ENCODE measurements around the gene TBCB. TPM values are rescaled to one million over a fixed set of nuclear protein-coding genes. Genes with fewer than 3 reads are reported as not detected.

TBCB gene
- polyA plus RNA-seq, 3 donors from 2014 or later = 341 to 445 (median 385) TPM

DNA sequence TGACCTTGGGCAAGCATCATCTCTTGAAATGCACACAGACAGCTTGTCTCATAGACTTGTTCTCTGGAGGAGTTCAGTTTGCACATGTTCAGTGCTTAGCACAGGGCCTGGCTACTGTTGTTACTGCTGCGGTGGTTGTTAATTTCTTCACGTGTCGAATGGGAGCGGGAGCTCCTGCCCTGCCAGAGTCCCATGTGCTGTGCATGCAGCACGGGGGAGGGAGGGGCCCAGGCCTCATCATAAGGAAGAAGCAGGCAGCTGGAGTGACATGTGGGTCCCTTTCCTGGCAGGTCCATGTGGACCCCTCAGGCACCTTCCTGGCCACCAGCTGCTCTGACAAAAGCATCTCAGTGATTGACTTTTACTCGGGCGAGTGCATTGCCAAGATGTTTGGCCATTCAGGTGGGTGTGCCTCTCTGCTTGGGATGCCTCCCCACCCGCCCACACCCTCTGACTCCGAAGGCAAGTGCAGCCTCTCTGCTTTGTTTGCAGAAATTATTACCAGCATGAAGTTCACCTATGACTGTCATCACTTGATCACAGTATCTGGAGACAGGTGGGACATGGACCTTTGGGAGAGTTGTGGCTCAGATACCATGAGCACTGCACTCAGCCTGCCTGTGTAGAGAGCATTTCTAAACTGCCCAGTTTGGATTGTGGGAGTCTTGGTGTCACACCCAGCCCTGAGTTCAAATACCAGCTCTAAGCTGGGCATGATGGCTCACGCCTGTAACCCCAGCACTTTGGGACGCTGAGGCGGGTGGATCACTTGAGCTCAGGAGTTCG lies 24.2 kb upstream of the TBCB start:
- H3K9me3 Mint-ChIP-seq = no peaks in the 10 kb centered on the region
- H3K4me3 Mint-ChIP-seq = no peak overlapping the region
- H3K27me3 Mint-ChIP-seq (ENCODE audit: low read depth in 3 of 3) = peaks cover 0 to 2% (median 0%) of the 10 kb centered on the region in 3 donors
- H3K4me1 Mint-ChIP-seq = no peaks in the 10 kb centered on the region
- peaks cover 0 to 6% (median 3%) of the 10 kb centered on the region in 3 donors for H3K36me3 Mint-ChIP-seq
- DNase-seq = no peak
- peak overlapping the region in 1 of 6 donors; percentile 40 for H3K27ac Mint-ChIP-seq

DNA sequence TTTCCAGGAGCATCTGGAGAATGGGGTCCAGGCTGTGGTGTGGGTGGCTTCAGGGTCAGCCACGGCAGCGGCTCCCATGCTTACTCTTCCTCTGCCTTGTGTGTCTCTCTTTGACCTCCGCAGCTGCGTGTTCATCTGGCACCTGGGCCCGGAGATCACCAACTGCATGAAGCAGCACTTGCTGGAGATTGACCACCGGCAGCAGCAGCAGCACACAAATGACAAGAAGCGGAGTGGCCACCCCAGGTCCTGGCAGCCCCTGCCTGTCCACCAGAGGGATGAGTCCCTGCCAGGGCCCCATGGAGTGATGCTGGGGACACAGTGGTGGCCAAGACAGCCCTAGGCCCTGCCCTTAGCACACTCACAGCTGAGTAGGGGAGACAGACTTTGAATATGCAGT lies 22.7 kb upstream of the TBCB start:
- Mint-ChIP-seq H3K27ac (no peak overlapping the region), H3K36me3 (peaks cover 0 to 8% (median 6%) of the 10 kb centered on the region in 3 donors), H3K4me3 (no peak overlapping the region), H3K9me3 (no peaks in the 10 kb centered on the region), H3K4me1 (no peaks in the 10 kb centered on the region), H3K27me3 (ENCODE audit: low read depth in 3 of 3) (peaks cover 0 to 2% (median 2%) of the 10 kb centered on the region in 3 donors)
- DNase-seq = no peak

DNA sequence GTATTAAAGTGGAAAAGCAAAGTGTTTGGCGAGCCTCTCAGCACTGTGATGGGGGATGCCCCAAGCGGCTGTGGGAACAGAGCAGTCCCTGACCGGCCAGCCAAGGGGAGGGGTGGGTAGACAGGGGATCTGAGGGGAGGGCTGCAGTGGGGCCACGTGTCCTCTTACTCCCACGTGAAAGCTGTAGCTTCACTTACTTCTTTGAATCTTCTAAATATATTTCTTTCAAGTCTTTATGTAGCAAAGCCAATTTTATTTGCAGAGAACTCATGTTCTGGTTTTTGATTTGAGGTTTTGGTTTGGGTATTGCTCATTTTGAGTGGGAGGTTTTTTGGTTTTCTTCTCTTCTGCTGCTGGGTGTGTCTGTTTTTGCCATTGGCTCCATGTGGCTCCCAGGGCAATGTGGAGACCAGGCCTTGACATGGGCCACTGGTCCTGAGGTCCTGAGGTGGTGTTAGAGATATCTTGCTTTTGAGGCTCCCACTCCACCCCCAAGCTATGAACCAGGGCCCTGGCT lies 22.1 kb upstream of the TBCB start:
- no peaks in the 10 kb centered on the region for H3K4me1 Mint-ChIP-seq
- no peak for DNase-seq
- peaks cover 0 to 2% (median 2%) of the 10 kb centered on the region in 3 donors for H3K27me3 Mint-ChIP-seq (ENCODE audit: low read depth in 3 of 3)
- H3K36me3 Mint-ChIP-seq = peaks cover 0 to 8% (median 6%) of the 10 kb centered on the region in 3 donors
- H3K27ac Mint-ChIP-seq = peak overlapping the region in 1 of 6 donors; percentile 22
- H3K4me3 Mint-ChIP-seq = no peak overlapping the region
- no peaks in the 10 kb centered on the region for H3K9me3 Mint-ChIP-seq

GRCh38 chr19:36093687-36094086 lies 21.6 kb upstream of the TBCB start:
- H3K36me3 Mint-ChIP-seq = peaks cover 0 to 10% (median 6%) of the 10 kb centered on the region in 3 donors
- H3K27me3 Mint-ChIP-seq (ENCODE audit: low read depth in 3 of 3) = peaks cover 0 to 3% (median 2%) of the 10 kb centered on the region in 3 donors
- DNase-seq = no peak
- H3K9me3 Mint-ChIP-seq = no peaks in the 10 kb centered on the region
- no peak overlapping the region for H3K4me3 Mint-ChIP-seq
- H3K4me1 Mint-ChIP-seq = no peaks in the 10 kb centered on the region
- H3K27ac Mint-ChIP-seq = peak overlapping the region in 2 of 6 donors; percentile 7 to 22

DNA sequence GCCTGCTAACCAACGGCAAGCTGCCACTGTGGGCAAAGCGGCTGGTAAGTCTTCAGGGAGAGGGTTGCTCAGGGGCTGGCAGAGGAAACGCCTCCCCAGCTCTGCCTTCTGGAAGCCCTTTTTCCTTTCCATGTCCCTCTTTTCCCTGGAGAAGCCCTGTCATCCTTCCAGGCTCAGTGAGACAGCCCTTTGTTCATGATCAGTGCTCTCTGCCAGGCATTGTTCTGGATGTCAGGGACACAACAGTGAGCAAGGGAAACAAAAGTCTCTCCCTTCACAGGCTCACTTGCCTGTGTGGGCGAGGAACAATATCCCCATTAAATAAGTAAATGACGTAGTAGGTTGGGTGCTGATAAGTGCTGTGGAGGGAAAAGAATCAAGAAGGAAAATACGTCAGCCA lies 18.2 kb upstream of the TBCB start:
- Mint-ChIP-seq H3K27ac (no peak overlapping the region), H3K4me1 (no peaks in the 10 kb centered on the region), H3K9me3 (no peaks in the 10 kb centered on the region)

GRCh38 chr19:36099166-36099785 lies 16.0 kb upstream of the TBCB start:
- Mint-ChIP-seq H3K4me3 (no peak overlapping the region), H3K9me3 (no peaks in the 10 kb centered on the region), H3K36me3 (peaks cover 0 to 5% (median 4%) of the 10 kb centered on the region in 3 donors), H3K4me1 (no peaks in the 10 kb centered on the region), H3K27ac (no peak overlapping the region), H3K27me3 (ENCODE audit: low read depth in 3 of 3) (peaks cover 0 to 3% (median 2%) of the 10 kb centered on the region in 3 donors)
- no peak for DNase-seq

More for the DNA sequence above, 18.2 kb upstream of the TBCB start:
- no peak for DNase-seq
- Mint-ChIP-seq H3K36me3 (peaks cover 0 to 5% (median 4%) of the 10 kb centered on the region in 3 donors), H3K4me3 (no peak overlapping the region), H3K27me3 (ENCODE audit: low read depth in 3 of 3) (peaks cover 0 to 3% (median 2%) of the 10 kb centered on the region in 3 donors)

DNA sequence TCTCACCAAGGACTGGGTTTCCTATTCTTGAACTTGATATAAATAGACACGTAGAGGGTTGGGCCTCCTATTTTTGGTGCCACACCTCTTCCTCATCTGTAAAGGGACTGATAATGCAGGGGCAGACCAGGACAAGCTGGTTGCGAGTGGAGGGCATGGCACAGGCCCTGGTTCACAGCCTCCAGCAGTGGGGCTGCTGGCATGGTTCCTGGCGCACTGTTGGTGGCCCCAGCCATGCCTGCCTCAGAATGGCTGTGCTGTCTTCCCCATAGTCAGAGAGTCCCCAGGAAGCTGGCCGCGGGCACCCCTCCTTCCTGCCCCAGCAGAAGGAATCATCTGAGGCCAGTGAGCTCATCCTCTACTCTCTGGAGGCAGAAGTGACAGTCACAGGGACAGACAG lies 14.8 kb upstream of the TBCB start:
- Mint-ChIP-seq H3K4me3 (no peak overlapping the region), H3K9me3 (no peaks in the 10 kb centered on the region), H3K4me1 (no peaks in the 10 kb centered on the region), H3K27ac (peak overlapping the region in 1 of 6 donors; percentile 28), H3K27me3 (ENCODE audit: low read depth in 3 of 3) (peaks cover 0 to 3% (median 0%) of the 10 kb centered on the region in 3 donors), H3K36me3 (peaks cover 0 to 5% (median 4%) of the 10 kb centered on the region in 3 donors)
- no peak for DNase-seq

DNA sequence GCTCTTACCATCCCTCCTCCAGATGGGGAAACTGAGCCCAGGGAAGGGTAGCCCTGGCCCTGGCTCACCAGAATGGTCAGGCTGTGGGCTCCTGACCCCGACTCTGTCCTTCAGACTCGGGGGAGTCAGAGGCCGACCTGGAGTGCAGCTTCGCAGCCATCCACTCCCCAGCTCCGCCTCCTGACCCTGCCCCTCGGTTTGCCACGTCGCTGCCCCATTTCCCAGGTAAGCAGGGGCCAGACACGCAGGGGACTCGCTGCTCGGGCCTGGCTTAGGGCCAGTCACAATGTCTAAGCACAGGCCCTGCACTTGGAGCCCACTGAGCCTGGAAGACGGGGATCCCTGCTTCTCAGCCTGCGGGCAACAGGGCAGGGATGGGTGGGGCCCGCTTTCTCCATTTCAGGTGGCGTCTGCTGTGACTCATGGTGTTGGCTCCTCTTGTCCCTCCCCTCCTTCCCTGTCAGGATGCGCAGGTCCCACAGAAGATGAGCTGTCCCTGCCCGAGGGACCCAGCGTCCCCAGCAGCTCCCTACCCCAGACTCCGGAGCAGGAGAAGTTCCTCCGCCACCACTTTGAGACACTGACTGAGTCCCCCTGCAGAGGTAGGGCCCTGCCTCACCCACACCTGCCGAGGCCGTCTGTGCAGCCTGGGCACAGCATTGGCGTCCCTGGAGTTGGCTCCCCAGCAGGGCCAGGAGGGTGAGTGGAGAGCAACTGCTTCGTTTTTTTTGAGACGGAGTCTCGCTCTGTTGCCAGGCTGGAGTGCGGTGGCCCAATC lies 13.5 kb upstream of the TBCB start:
- Mint-ChIP-seq H3K36me3 (peaks cover 0 to 7% (median 4%) of the 10 kb centered on the region in 3 donors), H3K27ac (no peak overlapping the region), H3K27me3 (ENCODE audit: low read depth in 3 of 3) (peaks cover 0 to 2% (median 0%) of the 10 kb centered on the region in 3 donors), H3K4me1 (no peaks in the 10 kb centered on the region), H3K4me3 (no peak overlapping the region), H3K9me3 (no peaks in the 10 kb centered on the region)
- no peak for DNase-seq

DNA sequence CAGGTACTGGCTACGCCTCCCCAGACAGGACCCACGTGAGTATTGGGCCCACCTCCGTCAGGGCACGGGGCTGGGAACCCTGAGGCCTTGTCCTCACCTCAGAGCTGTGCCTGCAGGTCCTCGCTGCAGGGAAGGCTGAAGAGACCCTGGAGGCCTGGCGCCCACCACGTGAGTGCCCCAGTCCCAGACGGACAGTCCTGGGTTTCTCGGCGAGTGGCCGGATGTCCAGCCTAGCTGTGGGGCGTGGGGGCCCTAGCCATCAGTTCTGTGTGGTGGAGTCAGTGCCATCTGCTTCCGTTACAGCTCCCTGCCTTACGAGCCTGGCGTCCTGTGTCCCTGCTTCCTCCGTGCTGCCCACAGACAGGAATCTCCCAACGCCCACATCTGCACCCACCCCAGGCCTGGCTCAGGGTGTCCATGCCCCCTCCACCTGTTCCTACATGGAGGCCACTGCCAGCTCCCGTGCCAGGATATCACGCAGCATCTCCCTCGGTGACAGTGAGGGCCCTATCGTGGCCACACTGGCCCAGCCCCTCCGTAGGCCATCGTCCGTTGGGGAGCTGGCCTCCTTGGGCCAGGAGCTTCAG lies 12.1 kb upstream of the TBCB start:
- DNase-seq = no peak
- H3K27ac Mint-ChIP-seq = no peak overlapping the region
- peaks cover 0 to 2% (median 0%) of the 10 kb centered on the region in 3 donors for H3K27me3 Mint-ChIP-seq (ENCODE audit: low read depth in 3 of 3)
- no peak overlapping the region for H3K4me3 Mint-ChIP-seq
- H3K4me1 Mint-ChIP-seq = no peaks in the 10 kb centered on the region
- peaks cover 0 to 7% (median 0%) of the 10 kb centered on the region in 3 donors for H3K36me3 Mint-ChIP-seq
- H3K9me3 Mint-ChIP-seq = no peaks in the 10 kb centered on the region

GRCh38 chr19:36103842-36104552 lies 11.3 kb upstream of the TBCB start:
- no peak for DNase-seq
- Mint-ChIP-seq H3K9me3 (no peaks in the 10 kb centered on the region), H3K27me3 (ENCODE audit: low read depth in 3 of 3) (no peaks in the 10 kb centered on the region), H3K4me1 (no peaks in the 10 kb centered on the region), H3K36me3 (peaks cover 0 to 3% (median 0%) of the 10 kb centered on the region in 3 donors), H3K27ac (peak overlapping the region in 1 of 6 donors; percentile 34), H3K4me3 (no peak overlapping the region)

DNA sequence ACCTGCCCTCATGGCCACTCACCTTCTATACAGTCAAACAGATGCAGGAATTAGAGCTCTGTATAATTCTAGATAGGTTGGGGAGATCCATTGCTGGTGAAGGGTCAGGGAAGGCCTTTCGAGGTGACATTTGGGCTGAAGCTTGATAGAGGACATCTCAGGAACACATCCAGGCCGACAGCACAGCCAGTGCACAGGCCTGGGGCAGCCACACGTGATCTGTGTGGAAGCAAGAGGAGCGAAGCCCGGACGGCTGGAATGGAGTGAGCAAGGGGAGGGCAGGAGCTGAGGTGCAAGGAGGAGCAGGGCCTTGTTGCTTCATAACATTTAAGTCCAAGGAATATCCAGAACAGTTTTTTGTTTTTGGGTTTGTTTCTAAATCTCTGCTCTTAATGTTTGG lies 8.8 kb upstream of the TBCB start:
- H3K36me3 Mint-ChIP-seq = peaks cover 0 to 3% (median 0%) of the 10 kb centered on the region in 3 donors
- H3K4me1 Mint-ChIP-seq = no peaks in the 10 kb centered on the region
- peak overlapping the region in 1 of 6 donors; percentile 57 for H3K27ac Mint-ChIP-seq
- no peaks in the 10 kb centered on the region for H3K27me3 Mint-ChIP-seq (ENCODE audit: low read depth in 3 of 3)
- no peak overlapping the region for H3K4me3 Mint-ChIP-seq
- DNase-seq = no peak
- no peaks in the 10 kb centered on the region for H3K9me3 Mint-ChIP-seq

- DNase-seq = no peak
- Mint-ChIP-seq H3K4me1 (no peaks in the 10 kb centered on the region), H3K9me3 (no peaks in the 10 kb centered on the region), H3K27me3 (ENCODE audit: low read depth in 3 of 3) (no peaks in the 10 kb centered on the region), H3K4me3 (no peak overlapping the region), H3K27ac (no peak overlapping the region), H3K36me3 (peaks cover 0 to 3% (median 0%) of the 10 kb centered on the region in 3 donors)
Observed at GRCh38 chr19:36106991-36107390, 8.3 kb upstream of the TBCB start.

- H3K36me3 Mint-ChIP-seq = peaks cover 0 to 4% (median 3%) of the 10 kb centered on the region in 3 donors
- H3K4me1 Mint-ChIP-seq = peaks cover 10% of the 10 kb centered on the region in 2 donors
- no peak for DNase-seq
- H3K27ac Mint-ChIP-seq = no peak overlapping the region
- H3K4me3 Mint-ChIP-seq = no peak overlapping the region
- peaks cover 1 to 3% (median 2%) of the 10 kb centered on the region in 3 donors for H3K27me3 Mint-ChIP-seq (ENCODE audit: low read depth in 3 of 3)
- no peaks in the 10 kb centered on the region for H3K9me3 Mint-ChIP-seq
Observed at GRCh38 chr19:36108684-36109083, 6.6 kb upstream of the TBCB start.

Measured in immature natural killer cell (primary cell).